ENCODE measurements around the gene PNRC1.
"Not testable (repeated sequence)": the region's sequence is repeated elsewhere in the genome, so short reads cannot be mapped to it uniquely, and the experiment has no call there.

The PNRC1 gene

DNA sequence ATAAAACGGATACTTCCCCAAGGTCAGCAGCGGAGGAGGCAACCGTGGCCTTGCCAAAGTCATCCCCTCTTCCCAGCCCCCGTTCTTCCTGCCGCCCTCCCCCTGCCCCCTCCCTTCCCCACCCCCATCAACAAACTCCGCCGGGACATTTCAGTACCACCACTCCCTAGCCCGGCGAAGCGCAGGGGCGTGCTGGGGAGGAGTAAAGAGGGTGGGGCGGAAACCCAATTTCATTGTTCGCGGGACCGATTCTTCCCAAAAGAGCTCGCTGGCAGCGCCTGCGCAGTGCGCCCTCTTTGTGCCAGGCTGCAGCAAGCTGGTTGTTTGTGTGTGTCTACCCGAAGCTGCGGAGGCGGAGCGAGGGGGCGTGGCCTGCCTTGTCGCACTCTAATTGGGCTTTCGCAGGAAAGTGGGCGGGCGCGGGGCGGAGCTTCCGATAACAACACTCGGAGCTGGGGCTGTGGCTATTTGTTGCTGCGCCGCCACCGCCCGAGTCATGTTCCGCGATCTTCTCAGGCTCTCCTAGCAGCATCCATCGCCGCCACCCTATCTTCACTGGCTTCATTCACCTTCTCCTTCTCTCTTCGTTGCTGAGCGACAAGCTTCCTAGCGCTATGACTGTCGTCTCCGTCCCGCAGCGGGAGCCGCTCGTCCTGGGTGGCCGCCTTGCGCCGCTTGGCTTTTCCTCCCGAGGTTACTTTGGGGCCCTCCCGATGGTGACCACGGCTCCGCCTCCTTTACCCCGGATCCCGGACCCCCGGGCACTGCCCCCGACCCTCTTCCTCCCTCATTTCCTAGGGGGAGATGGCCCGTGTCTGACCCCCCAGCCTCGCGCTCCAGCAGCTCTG lies at the start of gene PNRC1:
PNRC1 (plus strand) TSS at position 471 of the 848 bp plus-strand sequence; CDS start at position 615, 144 bp downstream.
- DNase-seq = peak; percentile 99

DNA sequence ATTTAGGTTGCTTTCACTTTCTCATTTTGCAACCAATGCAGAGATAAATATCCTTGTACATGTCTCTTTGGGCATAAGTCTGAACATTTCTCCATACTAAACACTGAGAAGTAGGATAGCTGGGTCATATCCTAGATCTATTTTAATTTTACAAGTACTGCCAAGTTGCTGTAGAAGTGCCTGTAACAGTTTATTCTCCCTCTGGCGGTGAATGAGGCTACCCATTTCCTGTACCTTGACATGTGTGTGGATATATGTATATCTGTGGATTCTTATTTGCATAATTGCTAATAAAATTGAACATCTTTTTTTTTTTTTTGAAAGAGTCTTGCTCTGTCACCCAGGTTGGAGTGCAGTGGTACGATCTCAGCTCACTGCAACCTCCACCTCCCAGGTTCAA lies 48.0 kb upstream of the PNRC1 start:
- DNase-seq = no peak

DNA sequence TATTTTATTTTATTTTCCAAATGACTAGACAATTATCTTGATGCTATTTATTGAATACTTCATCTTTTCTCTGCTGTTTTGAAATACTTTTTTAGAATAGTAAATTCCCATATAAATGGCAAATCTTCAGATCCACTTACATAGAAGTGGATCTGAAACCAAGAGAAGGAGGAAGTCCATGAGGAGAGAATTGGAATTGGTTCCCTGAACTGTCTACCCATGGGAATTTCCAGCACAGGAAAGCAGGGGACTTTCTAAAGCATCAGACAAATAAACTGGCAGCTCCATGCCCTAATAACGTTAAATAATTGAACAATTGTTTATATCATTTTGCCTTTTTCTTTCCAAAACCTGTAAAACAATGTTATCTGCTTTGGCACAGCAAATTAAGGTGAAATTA lies 47.1 kb upstream of the PNRC1 start:
- DNase-seq = no peak

DNA sequence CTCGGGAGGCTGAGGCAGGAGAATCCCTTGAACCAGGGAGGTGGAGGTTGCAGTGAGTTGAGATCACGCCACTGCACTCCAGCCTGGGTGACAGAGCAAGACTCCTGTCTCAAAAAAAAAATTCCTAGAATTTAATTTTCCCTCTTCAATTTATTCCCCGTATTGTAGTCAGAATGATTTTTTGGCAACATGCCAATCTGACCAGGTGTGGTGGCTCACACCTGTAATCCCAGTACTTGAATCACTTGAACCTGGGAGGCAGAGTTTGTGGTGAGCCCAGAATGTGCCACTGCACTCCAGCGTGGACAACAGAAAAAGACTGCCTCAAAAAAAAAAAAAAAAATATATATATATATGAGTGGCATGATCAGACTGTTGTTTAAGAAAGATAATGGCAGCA lies 46.4 kb upstream of the PNRC1 start:
- not testable (repeated sequence) for DNase-seq

DNA sequence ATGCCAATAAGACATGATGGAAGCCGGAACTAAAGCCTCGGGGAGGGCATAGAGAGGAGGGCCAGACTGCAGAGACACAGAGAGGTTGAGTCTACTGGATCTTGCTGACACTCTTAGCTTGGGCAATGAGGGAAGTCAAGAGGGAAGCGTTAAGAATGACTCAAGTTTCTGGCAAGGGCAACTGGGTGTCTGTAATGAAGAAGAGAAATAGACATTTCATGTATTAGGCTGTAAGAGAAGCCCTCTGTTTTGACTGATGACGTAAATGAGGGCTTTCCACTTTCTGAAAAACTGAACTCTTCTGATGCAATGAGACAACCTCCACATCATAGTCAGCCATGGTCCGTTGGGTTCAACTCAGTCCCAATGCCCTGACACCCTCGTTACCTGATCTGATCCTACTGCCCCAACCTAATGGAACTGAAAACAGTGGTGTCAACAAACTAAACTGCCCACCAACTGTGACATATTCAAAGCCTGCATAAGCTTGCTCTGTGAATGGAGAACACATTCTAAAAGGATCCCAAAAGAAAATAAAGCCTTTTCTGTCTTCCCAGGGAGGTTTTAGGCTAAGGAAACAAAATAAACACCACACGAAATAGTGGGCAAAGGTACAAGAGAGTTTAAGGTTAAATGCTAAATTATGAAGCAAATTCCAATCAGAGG lies 45.8 kb upstream of the PNRC1 start:
- DNase-seq = peak; percentile 98

DNA sequence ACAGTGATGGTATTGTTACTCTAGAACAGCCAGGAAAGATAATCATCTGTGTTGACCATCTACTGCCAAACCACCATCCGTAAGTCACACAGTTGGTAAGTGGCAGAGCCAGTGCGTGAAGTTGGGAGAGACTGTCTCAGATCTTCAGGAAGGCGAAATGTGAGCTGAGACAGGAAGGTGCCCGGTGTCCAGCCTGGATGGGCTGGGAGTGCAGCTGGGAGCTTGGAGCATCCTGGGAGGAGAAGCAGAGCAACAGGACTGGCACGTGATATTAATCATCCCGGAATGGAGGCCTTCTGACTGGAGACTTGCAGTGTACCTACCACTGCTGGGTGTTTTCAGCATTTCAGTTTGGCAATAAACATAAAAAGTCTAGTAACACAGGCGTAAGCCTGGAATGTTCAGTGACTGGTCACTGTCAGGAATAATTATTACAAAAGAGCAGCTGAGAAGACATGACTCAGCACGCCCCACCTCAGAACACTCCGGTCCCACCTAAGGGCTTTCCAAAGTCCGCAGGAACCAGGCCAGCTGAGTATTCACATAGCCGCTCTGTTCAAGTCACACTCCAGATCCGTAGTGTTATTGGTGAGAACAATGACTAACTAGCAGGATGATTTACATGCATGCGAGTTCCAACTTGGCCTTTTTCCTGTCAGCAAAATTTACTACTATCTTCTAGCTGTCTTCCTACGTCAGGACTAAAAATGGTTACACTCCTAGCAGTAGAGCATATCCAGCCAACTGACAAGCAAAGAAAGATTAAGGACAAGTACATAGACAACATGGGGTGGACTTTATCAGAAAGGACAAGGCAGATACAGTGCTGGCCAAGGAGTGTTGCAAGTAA lies 45.1 kb upstream of the PNRC1 start:
- peak; percentile 75 for DNase-seq

DNA sequence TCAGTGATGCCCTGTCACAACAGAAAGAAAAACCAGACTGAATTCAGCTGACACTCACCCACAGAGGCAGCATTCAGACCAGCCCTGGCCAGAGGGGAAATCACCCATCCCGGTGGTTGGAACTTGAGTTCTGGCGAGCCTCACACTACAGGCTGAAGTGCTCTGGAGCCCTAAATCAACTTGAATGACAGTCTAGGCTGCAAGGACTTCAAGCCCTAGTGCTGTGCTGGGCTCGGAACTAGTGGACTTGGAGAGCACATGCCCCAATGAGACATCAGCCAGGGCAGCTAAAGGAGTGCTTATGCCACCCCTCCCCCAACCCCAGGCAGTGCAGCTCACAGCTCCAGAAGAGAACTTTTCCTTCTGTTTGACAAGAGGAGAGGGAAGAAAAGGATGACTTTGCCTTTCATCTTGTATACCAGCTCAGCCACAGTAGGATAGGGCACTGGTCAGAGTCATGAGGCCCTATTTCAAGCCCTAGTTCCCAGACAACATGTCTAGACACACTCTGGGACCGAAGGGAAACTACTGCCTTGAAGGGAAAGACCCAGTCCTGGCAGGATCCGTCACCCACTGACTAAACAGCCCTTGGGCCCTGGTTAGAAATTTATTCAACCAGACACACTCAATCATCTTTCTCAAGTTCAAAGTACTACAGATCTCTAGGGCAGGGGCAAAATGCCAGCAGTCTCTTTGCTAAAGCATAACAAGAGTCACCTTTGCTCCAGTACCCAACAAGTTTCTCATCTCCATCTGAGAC lies 43.2 kb upstream of the PNRC1 start:
- DNase-seq = no peak

DNA sequence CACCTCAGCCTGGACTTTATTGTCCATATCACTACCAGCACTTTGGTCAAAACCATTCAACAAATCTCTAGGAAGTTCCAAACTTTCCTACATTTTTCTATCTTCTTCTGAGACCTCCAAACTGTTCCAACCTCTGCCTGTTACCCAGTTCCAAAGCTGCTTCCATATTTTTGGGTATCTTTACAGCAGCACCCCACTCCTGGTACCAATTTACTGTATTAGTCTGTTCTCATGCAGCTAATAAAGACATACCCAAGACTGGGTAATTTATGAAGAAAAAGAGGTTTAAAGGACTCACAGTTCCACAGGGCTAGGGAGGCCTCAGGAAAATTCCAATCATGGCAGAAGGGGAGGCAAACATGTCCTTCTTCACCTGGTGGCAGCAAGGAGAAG lies 42.7 kb upstream of the PNRC1 start:
- not testable (repeated sequence) for DNase-seq

DNA sequence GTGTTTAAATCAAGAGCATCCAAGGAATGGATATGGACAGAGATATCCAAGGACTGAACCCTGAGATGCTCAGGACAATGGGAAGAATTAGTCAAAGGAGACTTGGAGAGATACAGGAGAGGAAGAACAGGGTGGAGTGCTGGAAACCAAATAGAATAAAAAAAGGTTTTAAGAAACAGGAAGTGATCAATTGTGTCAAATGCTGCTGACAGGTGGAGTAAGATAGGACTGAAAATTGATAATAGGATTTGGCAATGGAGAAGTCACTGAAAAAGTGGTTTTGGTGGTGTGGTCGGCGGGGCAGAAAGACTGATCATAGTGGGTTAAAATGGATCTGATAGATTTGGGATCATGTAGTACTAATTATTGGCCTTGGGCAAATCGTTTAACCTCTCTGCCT lies 37.9 kb upstream of the PNRC1 start:
- DNase-seq = peak; percentile 48

DNA sequence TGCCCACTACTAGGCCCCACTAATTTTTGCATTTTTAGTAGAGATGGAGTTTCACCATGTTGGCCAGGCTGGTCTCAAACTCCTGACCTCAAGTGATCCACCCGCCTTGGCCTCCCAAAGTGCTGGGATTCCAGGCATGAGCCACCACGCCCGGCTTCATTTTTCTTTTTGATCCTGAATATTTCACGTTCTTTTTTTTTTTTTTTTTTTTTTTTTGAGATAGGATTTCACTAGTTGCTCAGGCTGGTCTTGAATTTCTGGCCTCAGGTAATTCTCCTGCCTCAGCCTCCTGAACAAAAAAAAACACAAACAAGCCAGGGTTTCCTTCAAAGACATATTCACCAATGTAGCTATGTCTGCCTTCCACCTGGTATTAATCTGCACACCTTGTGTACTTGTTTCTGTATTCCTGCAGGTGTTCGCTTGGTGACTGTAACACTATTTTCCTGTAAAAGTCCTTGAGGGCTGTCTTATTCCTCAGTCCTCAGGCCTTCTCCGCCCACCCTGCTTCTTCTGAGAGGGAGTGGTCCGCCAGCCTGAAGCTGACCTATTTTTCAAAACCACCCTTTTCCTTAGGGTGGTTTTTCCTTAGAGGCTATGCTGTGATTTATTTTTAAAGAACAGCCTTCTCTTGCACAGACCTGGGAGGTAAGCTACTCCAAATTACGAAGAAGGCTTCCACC lies 36.1 kb upstream of the PNRC1 start:
- no peak for DNase-seq

DNA sequence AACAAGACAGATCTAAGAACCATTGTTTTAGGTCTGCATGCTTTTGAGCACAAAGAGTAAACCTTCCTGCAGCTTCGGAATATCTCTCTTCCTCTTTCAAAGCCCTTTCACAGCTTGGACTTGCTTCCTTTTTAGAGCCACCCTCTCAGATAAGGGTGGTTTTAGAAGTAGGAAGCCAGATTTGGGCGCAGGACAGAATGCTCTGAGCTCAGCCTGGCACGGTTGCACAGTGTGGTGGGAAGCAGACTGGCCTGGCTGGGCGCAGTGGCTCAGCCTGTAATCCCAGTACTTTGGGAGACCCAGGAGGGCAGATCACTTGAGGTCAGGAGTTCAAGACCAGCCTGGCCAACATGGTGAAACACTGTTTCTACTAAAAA lies 35.6 kb upstream of the PNRC1 start:
- peak; percentile 96 for DNase-seq

DNA sequence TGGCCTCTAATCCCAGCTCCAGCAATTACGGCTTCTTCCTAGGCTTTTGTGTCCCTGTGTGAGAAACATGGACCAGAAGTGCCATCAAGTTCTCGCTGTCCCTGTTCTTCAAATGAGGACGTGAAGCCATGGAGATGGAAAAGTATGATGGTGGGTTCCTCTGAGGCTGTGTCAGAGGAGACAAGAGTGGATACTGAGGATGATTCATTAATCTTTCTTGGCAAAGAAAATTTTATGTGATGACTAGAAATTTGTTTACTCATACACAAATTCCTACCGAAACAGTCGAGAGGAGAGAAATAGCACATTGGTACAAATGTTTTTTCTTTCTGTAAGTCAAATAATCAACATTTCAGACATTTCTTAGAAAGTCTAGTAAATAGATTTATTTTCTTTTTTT lies 35.0 kb upstream of the PNRC1 start:
- DNase-seq = no peak

DNA sequence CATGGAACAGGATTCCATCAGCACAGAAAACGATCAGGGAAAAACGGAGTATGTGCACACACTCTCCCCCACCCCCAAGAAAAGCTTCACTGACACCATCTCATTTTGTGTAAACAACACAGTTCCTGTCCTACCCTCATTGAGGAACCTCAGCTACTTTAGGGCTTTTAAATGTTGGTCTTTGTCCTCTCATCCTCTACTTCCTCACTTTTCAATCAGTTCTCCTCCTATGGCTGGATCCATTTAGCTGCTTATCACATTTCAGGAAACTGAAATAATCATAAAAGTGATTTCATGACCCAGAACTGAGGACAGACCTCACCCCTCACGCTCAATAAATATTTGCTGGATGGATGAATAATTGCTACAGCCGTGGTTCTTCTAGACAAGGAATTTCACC lies 33.1 kb upstream of the PNRC1 start:
- peak; percentile 5 for DNase-seq

DNA sequence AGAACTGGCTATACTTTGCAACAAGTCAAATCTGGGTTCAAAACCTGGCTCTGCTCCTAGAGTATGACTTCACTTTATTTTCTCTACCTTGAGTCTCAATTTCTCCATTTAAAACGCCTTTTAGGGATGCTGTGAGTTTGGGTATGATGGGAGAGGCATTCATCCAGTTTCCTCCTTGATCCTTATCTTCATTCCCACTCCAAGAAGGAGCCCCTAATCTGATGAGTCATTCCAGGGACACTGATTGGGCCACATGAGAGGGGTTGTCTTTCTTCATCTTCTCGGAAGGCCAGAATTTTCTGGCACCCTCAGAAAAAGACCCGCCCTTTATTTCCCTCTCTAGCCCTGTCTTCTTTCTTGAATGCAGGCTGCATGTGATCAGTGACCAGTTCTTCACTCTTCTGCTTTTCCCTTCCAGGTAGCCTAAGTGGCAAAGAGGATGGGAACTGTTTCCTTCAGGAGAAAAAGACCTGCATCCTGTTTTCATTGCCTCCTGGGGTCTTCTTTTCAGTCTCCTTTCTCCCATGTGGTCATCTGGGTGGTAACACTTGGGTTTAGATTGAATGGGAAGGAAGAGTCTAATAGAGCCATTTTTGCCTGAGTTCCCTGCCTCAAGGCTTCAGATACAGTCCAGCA lies 32.1 kb upstream of the PNRC1 start:
- DNase-seq = no peak

DNA sequence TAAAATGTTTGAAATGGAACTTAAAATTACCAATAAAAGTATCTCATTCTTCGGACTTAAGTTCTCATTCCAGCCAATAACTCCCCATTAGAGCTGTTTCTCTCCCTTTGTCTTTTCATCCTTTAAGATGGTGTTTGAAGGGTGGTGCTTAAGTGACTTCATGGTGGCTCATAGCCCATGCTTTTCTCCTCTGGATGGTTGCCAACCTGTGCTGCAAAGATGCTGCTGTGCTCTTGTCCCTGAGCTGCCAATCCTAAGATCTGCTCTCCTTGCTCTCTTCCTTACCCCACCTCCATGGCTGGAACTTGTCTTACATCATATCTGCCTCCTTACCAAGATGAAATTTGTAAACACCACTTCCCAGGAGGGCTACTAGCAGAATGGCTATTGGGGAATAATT lies 31.6 kb upstream of the PNRC1 start:
- no peak for DNase-seq

DNA sequence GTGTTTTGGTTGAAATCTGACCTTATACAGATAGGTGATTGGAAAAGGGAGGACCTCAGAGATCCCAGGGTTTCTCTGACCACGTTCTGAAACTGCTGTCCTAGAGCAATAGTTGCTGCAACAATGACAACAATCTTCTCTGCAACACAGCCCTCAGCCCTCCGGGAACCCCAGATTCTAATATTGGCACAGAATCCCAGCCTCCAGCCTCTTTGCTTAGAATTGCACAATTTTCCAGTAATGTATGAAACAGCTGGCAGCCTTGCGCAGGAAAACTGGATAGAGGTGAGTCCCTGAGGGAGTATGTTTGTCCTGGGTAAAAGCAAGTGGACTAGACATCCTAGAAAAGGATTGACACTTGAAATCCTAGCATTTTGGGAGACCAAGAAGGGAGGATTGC lies 30.4 kb upstream of the PNRC1 start:
- DNase-seq = no peak

DNA sequence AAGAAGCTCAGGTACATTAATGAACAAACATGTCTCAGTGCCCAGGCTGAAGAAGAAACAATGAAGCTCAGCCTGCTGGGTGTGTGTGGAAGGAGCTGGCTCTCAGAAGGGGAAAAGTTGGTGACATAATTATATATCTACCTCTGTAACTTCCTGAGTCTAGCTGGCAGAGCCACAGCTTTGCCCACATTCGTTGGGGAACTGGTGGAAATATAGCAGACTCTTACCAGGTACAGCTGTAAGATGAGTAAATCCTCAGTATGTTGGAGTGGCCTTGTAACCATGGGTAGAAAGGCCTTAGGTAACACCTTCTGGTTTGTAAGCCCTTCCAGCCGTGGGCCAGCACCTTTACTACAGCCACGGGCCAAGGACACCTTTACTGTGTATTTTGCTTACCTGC lies 29.9 kb upstream of the PNRC1 start:
- DNase-seq = no peak

DNA sequence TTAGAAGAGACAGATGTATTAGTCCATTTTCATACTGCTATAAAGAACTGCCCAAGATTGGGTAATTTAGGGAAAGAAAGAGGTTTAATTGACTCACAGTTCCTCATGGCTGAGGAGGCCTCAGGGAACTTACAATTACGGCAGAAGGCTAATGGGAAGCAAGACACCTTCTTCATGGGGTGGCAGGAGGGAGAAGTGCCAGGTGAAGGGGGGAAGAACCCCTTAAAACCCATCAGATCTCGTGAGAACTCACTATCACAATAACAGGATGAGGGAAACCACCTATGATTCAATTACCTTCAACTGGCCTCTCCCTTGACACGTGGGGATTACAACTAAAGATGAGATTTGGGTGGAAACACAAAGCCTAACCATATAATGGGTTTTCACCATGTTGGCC lies 28.9 kb upstream of the PNRC1 start:
- no peak for DNase-seq

DNA sequence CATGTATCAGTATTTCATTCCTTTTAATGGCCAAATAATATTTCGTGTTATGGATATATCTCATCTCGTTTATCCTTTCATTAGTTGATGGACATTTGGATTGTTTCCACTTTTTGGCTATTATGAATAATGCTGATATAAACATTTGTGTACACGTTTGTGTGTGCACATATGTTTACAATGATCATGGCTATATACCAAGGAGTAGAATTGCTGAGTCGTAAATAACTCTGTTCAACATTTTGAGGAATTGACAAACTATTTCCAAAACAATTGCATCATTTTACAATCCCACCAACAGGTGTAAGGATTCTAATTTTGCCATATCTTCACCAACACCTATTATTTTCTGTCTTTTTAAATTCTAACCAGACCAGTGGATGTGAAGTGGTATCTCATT lies 26.3 kb upstream of the PNRC1 start:
- no peak for DNase-seq

DNA sequence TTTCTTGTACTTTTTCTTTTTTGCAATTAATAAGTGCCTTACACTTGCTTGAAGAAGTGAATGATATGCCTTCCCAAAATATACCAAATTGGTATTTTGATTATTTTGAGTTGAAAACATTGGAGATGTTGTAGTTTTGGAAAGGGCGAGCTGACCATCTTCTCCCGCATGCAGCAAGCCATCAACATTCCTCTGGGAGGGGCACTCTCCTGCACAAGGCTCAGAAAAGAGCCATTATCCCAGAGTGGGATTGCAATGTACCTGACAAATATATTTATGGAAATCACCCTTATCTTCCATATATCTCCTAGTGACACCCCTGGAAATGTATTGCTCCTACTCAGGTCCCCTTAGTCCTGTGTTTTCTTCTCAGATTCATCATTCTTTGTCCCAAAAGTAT lies 22.8 kb upstream of the PNRC1 start:
- DNase-seq = no peak

DNA sequence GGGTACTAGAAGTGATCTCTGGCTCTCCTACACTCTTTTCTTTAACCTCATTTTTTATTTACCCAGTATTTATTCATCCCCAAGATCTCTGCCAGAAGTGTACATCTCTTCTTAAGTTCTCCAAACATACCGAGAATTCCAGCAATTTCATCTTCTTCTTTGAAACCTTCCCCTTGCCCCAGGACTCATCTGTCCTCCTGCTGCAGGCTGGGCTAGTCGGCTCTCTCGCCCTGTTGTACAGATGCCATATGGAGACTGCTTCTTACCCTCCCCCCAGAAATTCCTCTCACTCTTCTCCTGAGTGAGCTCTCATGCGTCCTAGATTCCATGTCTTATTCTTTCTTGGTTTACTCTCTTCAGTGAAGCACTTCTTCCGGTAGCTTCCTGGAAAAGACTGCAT lies 21.9 kb upstream of the PNRC1 start:
- no peak for DNase-seq

DNA sequence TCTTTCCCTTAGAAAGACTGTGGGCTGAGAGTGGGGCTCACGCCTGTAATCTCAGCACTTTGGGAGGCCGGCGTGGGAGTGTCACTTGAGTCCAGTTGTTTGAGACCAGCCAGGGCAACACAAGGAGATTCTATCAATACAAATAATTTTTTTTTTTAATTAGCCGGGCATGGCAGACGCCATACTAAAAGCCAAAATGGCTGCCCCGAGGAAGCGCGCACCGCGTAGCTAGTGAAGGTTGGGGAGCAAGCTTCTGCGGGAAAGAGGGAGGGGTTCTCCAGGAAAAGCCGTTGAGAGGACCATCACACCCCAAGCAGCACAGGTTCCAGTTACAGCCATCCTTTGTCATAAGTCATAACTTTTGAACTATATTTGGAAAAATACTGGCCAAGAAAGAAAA lies 21.3 kb upstream of the PNRC1 start:
- DNase-seq = no peak

Data from MV-4-11 (cell line).